Esophagus squamous epithelium (tissue), 5 donors: ENCODE data around the gene LAPTM5. TPM values are rescaled to one million over a fixed set of nuclear protein-coding genes. Genes with fewer than 3 reads are reported as not detected.

Experiments used
- DNase-seq: peaks from one replicate; lab custom pipeline; 2025; lab: John Stamatoyannopoulos, UW
- H3K27ac ChIP-seq, 4 donors: fragments of 200-600 bp; sonication (generic); one replicate each; pipeline ENCODE4 v1.5.1; 2016 to 2019; ENCODE audit warnings: mild to moderate bottlenecking in 1 of 4
- H3K27me3 ChIP-seq, 4 donors: fragments of 200-600 bp; sonication (generic); 1 replicate in 3 of 4; 2 replicates in 1 of 4; pipeline versions ENCODE4 v1.5.1 to v1.6.0; 2017 to 2021; ENCODE audit warnings: antibody characterized with exemption in 1 of 4
- H3K36me3 ChIP-seq, 3 donors: fragments of 200-600 bp; sonication (generic); one replicate each; pipeline ENCODE4 v1.5.1; 2016 to 2019
- H3K4me1 ChIP-seq, 3 donors: fragments of 200-600 bp; sonication (generic); one replicate each; pipeline ENCODE4 v1.5.1; 2017 to 2019
- H3K4me3 ChIP-seq, 4 donors: fragments of 200-600 bp; sonication (generic); 1 replicate in 3 of 4; 2 replicates in 1 of 4; pipeline ENCODE4 v1.5.1; 2016 to 2019; ENCODE audit warnings: mild to moderate bottlenecking in 2 of 4, moderate library complexity in 1 of 4
- H3K9me3 ChIP-seq, 3 donors: fragments of 200-600 bp; sonication (generic); one replicate each; pipeline ENCODE4 v1.5.1; 2016 to 2019
- POLR2A ChIP-seq, 4 donors: fragments of 450-650 bp; IDR thresholded peaks; one replicate each; pipeline ENCODE4 v1.6.1; 2017; ENCODE audit warnings: antibody characterized with exemption in 4 of 4, mild to moderate bottlenecking in 4 of 4, moderate library complexity in 3 of 4
- WGBS, 2 donors: methylation state at CpG; one replicate each; pipeline ENCODE4 v1.1.5; 2018; 5-methylcytosine and 5-hydroxymethylcytosine counted together
- intact Hi-C: fragments of 100-400 bp; cut with DNase I; formaldehyde crosslinking; loops from one replicate; pipeline ENCODE4 v1.15.0; 2022
- total RNA-seq, 4 donors: library from RNA; depleted of rRNA; stranded (reverse); fragments of >200 nt; gene quantifications; one replicate each; pipeline ENCODE4 v1.1.0, GENCODE V29; 2016
- TF ChIP-seq, protein P1 (sequence below), 6 experiments: fragments of 450-650 bp in 4 of 6; fragments of 200-600 bp in 2 of 6; sonication (generic) in 2 of 6; IDR thresholded peaks; one replicate each; pipeline ENCODE4 v1.5.1; 2016 to 2019; ENCODE audit warnings: antibody characterized with exemption in 6 of 6, mild to moderate bottlenecking in 4 of 6, moderate library complexity in 4 of 6
- donor health status: DM: yes; HTN: yes; CAD: no.

Gene LAPTM5
- total RNA-seq, 4 donors from 2014 or later = 6.3 to 53.4 (median 24.6) TPM

DNA sequence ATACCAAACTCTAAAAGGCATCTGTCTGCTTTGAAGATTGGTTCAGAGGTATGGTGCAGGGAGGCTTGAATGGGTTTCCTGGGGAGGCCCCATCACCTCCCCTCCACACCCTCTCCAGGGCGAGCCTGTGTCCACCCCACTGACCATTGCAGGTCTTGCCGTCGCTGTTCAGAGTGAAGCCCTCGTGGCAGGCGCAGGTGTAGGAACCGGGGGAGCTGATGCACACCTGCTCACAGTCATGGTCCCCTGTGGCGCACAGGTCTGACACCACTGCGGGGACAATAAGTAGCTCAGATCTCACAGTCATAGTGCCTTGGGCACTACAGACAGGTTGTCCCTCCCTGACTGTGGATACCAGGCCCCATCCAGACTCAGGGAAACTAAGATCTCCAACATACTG lies 40.9 kb downstream of the LAPTM5 start:
- no peak overlapping the region for H3K27ac ChIP-seq
- peaks cover 0 to 38% (median 7%) of the 10 kb centered on the region in 3 donors for H3K4me1 ChIP-seq
- DNase-seq = no peak
- intact Hi-C loops = no loop called here
- TF ChIP-seq POLR2A (IDR thresholded peaks at IDR 0.05) = no peak
- TF ChIP-seq, protein P1, sequence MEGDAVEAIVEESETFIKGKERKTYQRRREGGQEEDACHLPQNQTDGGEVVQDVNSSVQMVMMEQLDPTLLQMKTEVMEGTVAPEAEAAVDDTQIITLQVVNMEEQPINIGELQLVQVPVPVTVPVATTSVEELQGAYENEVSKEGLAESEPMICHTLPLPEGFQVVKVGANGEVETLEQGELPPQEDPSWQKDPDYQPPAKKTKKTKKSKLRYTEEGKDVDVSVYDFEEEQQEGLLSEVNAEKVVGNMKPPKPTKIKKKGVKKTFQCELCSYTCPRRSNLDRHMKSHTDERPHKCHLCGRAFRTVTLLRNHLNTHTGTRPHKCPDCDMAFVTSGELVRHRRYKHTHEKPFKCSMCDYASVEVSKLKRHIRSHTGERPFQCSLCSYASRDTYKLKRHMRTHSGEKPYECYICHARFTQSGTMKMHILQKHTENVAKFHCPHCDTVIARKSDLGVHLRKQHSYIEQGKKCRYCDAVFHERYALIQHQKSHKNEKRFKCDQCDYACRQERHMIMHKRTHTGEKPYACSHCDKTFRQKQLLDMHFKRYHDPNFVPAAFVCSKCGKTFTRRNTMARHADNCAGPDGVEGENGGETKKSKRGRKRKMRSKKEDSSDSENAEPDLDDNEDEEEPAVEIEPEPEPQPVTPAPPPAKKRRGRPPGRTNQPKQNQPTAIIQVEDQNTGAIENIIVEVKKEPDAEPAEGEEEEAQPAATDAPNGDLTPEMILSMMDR (IDR thresholded peaks at IDR 0.05) = no peak
- H3K36me3 ChIP-seq = no peaks in the 10 kb centered on the region
- H3K9me3 ChIP-seq = peaks cover 0 to 8% (median 6%) of the 10 kb centered on the region in 3 donors
- 100% methylated on average over 1 of the region's 8 CpGs; no CpG with 5 or more reads in 1 of the 2 donors for WGBS, 2 donors
- peaks cover 0 to 6% (median 0%) of the 10 kb centered on the region in 4 donors for H3K27me3 ChIP-seq
- no peak overlapping the region for H3K4me3 ChIP-seq

DNA sequence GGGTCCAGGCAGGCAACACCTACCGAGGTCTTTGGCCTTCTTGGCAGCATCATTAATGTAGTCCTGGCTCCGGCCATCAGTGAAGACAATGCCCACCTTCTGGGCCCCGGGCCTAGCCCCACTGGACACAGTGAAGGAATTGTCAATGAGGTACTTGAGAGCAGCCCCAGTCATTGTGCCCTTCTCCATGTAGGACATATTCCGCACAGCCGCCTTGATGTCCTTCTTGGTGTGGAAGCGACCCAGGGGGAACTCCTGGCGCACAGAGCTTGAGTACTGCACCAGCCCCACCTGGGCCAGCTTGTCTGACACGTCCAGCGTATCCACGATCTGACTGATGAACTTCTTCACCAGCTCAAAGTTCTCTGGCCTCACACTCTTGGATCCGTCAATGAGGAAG lies 41.7 kb downstream of the LAPTM5 start:
- H3K4me1 ChIP-seq = peaks cover 0 to 38% (median 7%) of the 10 kb centered on the region in 3 donors
- TF ChIP-seq, protein P1 (IDR thresholded peaks at IDR 0.05) = no peak
- no peak for TF ChIP-seq POLR2A (IDR thresholded peaks at IDR 0.05)
- no peak for DNase-seq
- intact Hi-C loops = no loop called here
- H3K27me3 ChIP-seq = peaks cover 0 to 6% (median 0%) of the 10 kb centered on the region in 4 donors
- 93 to 97% methylated on average over 3 to 8 of the region's 11 CpGs for WGBS, 2 donors
- no peaks in the 10 kb centered on the region for H3K36me3 ChIP-seq
- no peak overlapping the region for H3K27ac ChIP-seq
- H3K4me3 ChIP-seq = no peak overlapping the region
- H3K9me3 ChIP-seq = peaks cover 0 to 8% (median 6%) of the 10 kb centered on the region in 3 donors

DNA sequence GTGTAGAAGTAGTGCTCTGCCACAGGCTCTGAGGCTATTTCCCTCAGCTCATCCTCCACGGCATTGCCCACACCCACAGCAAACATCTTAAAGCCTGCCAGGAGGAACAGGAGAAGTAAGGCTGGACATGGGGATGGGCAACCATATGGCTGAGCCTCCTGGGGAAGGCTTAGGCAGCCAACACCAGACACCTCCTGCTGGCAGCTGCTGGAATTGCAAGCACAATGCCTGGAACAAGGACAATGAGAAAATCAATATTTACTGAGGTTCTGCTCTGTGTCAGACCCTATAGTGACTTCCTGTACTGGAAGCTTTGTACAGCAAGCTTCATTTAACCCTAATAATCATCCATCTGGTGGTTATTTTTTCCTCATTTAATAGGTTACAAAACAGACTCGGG lies 42.4 kb downstream of the LAPTM5 start:
- DNase-seq = no peak
- peaks cover 0 to 38% (median 7%) of the 10 kb centered on the region in 3 donors for H3K4me1 ChIP-seq
- intact Hi-C loops = no loop called here
- WGBS, 2 donors = 56 to 85% methylated on average over 1 of the region's 2 CpGs
- peaks cover 0 to 8% (median 6%) of the 10 kb centered on the region in 3 donors for H3K9me3 ChIP-seq
- H3K27me3 ChIP-seq = peaks cover 0 to 6% (median 0%) of the 10 kb centered on the region in 4 donors
- no peak for TF ChIP-seq POLR2A (IDR thresholded peaks at IDR 0.05)
- TF ChIP-seq, protein P1 (IDR thresholded peaks at IDR 0.05) = peak in 2 of 6 experiments; percentile 20 to 53
- H3K4me3 ChIP-seq = no peak overlapping the region
- no peak overlapping the region for H3K27ac ChIP-seq
- H3K36me3 ChIP-seq = no peaks in the 10 kb centered on the region

DNA sequence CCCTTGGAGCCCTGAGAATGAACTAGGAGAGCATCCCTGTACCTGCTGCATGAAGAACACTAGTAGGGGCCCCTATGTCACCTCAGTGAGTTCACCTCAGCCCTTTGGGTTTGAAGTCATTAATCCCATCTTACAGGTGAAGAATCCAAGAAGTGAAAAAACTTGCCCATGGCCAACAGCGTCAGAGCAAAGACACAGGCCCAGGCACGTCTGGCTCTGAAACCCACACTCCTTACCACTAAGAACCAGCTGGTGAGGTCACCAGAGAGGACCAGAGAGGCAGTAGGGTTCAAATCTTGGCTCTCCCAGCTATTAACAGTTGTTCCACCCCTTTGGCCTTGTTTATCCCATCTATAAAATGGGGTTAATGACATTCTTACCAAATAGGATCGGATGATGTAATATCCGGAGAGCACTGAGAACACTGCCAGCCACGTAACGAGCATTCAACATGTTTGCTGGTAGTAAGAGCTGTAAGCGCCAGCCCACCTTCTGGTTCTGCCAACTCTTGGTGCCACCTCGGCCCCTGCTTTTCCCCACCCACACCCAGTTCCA lies 43.0 kb downstream of the LAPTM5 start:
- Histone ChIP-seq H3K4me1 (peaks cover 0 to 32% (median 6%) of the 10 kb centered on the region in 3 donors), H3K4me3 (no peak overlapping the region), H3K9me3 (peaks cover 0 to 8% (median 6%) of the 10 kb centered on the region in 3 donors), H3K36me3 (no peaks in the 10 kb centered on the region), H3K27ac (no peak overlapping the region), H3K27me3 (peaks cover 0 to 10% (median 0%) of the 10 kb centered on the region in 4 donors)
- WGBS, 2 donors = 71 to 77% methylated on average over 8 of the region's 8 CpGs
- intact Hi-C loops = no loop called here
- DNase-seq = no peak
- no peak for TF ChIP-seq POLR2A (IDR thresholded peaks at IDR 0.05)
- TF ChIP-seq, protein P1 (IDR thresholded peaks at IDR 0.05) = no peak

DNA sequence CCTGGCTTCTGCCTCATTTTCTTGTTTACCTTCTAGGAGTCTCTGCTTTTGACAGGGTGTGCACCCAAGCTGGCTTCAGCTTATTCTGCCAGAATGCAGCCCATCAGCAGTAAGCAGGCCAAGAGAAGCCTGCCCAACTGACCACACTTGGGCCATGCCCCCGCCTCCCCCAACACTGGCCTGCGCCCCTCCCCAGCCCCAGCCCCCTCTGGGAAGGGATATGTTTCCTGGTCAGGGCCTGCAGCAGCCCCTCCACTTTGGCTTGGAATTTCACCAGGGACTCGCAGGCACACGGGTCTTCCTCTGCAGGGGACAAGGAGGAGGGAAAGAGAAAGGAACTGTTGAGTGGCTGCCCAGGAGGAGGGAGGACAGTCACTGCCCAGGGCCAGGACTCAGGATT lies 43.5 kb downstream of the LAPTM5 start:
- Histone ChIP-seq H3K36me3 (no peaks in the 10 kb centered on the region), H3K27me3 (peaks cover 0 to 10% (median 0%) of the 10 kb centered on the region in 4 donors), H3K4me1 (peaks cover 0 to 26% (median 2%) of the 10 kb centered on the region in 3 donors), H3K4me3 (no peak overlapping the region), H3K27ac (no peak overlapping the region), H3K9me3 (peaks cover 0 to 8% (median 6%) of the 10 kb centered on the region in 3 donors)
- intact Hi-C loops = no loop called here
- no peak for DNase-seq
- 90% methylated on average over 2 of the region's 4 CpGs; no CpG with 5 or more reads in 1 of the 2 donors for WGBS, 2 donors
- TF ChIP-seq, protein P1 (IDR thresholded peaks at IDR 0.05) = no peak
- no peak for TF ChIP-seq POLR2A (IDR thresholded peaks at IDR 0.05)
